Upper lobe of right lung (tissue), 1 donor: ENCODE measurements around the gene ZRANB3. TPM values are rescaled to one million over a fixed set of nuclear protein-coding genes. Genes with fewer than 3 reads are reported as not detected.
"Not testable (repeated sequence)": the region's sequence is repeated elsewhere in the genome, so short reads cannot be mapped to it uniquely, and the experiment has no call there.

Experiments used
- ATAC-seq: fragments of 200-7000 bp; cut with Tn5 transposase; one replicate; pipeline ENCODE4 v1.9.1; 2020; ENCODE audit warnings: mild to moderate bottlenecking, moderate library complexity
- DNase-seq: peaks from one replicate; pipeline ENCODE4 v3.0.0-alpha.2; 2020
- H3K27ac ChIP-seq: fragments of 200-600 bp; one replicate; pipeline ENCODE4 v1.8.0; 2022
- H3K27me3 ChIP-seq: fragments of 200-600 bp; one replicate; pipeline ENCODE4 v1.8.0; 2022; ENCODE audit warnings: mild to moderate bottlenecking
- H3K36me3 ChIP-seq: fragments of 200-600 bp; one replicate; pipeline ENCODE4 v1.8.0; 2022
- H3K4me1 ChIP-seq: fragments of 200-600 bp; one replicate; pipeline ENCODE4 v1.8.0; 2022
- H3K4me3 ChIP-seq: fragments of 200-600 bp; one replicate; pipeline ENCODE4 v1.8.0; 2022; ENCODE audit warnings: mild to moderate bottlenecking
- H3K9me3 ChIP-seq: fragments of 200-600 bp; one replicate; pipeline ENCODE4 v1.8.0; 2022
- intact Hi-C: fragments of 100-400 bp; cut with DNase I; formaldehyde crosslinking; loops from one replicate; pipeline ENCODE4 v1.11.0; 2022
- total RNA-seq: library from RNA; stranded (reverse); fragmentation: NEBNext Ultra II Directional; extraction: Animal tissue kit (Norgen Biotek cat#: 25700); gene quantifications from one replicate; pipeline ENCODE4 v1.2.1, GENCODE V29; 2021
- TF ChIP-seq, protein P1 (sequence below): fragments of 200-600 bp; IDR thresholded peaks from one replicate; pipeline ENCODE4 v1.8.0; 2022; ENCODE audit warnings: antibody characterized with exemption
- donor health status: DM: no; HTN: yes; CAD: no; lungs with severe emphysema.

ZRANB3 gene
- total RNA-seq, 1 donor from 2014 or later, result 4.1 TPM

DNA sequence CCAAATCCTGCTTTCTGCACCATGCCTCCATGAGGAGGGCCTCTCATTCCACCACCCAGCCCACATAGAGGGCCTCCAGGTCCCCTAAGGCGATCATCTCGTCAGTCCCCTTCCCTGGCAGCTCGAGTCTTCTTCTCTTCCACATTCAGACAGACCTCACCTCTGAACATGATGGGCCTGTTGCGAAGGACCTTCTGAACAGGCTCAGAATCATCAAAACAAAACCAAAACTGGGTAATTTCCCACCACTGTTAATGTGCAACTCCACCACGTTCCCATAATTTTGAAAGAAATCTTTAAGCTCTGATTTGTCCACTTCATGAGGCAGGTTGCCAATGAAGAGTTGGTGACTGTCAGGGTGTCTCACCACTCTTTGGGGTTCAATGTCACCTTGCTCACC lies 20.4 kb downstream of the ZRANB3 start:
- Histone ChIP-seq H3K9me3 (peaks cover 10% of the 10 kb centered on the region), H3K4me3 (no peak overlapping the region), H3K4me1 (no peaks in the 10 kb centered on the region), H3K27ac (no peak overlapping the region), H3K27me3 (no peaks in the 10 kb centered on the region), H3K36me3 (no peaks in the 10 kb centered on the region)
- intact Hi-C loops, result no loop called here
- TF ChIP-seq, protein P1, sequence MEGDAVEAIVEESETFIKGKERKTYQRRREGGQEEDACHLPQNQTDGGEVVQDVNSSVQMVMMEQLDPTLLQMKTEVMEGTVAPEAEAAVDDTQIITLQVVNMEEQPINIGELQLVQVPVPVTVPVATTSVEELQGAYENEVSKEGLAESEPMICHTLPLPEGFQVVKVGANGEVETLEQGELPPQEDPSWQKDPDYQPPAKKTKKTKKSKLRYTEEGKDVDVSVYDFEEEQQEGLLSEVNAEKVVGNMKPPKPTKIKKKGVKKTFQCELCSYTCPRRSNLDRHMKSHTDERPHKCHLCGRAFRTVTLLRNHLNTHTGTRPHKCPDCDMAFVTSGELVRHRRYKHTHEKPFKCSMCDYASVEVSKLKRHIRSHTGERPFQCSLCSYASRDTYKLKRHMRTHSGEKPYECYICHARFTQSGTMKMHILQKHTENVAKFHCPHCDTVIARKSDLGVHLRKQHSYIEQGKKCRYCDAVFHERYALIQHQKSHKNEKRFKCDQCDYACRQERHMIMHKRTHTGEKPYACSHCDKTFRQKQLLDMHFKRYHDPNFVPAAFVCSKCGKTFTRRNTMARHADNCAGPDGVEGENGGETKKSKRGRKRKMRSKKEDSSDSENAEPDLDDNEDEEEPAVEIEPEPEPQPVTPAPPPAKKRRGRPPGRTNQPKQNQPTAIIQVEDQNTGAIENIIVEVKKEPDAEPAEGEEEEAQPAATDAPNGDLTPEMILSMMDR, result no peak
- ATAC-seq (no peak), DNase-seq (no peak)

GRCh38 chr2:135504811-135505210 lies 26.2 kb downstream of the ZRANB3 start:
- ATAC-seq (no peak), DNase-seq (no peak)
- no peaks in the 10 kb centered on the region for H3K4me1 ChIP-seq
- H3K27me3 ChIP-seq, result no peaks in the 10 kb centered on the region
- H3K36me3 ChIP-seq, result no peaks in the 10 kb centered on the region
- H3K9me3 ChIP-seq, result no peaks in the 10 kb centered on the region
- H3K27ac ChIP-seq, result no peak overlapping the region
- TF ChIP-seq, protein P1, result no peak
- no peak overlapping the region for H3K4me3 ChIP-seq
- intact Hi-C loops, result no loop called here

GRCh38 chr2:135498588-135498987 lies 32.4 kb downstream of the ZRANB3 start:
- H3K36me3 ChIP-seq, H3K27ac ChIP-seq, H3K27me3 ChIP-seq, ATAC-seq, H3K9me3 ChIP-seq, H3K4me1 ChIP-seq, intact Hi-C loops, DNase-seq, H3K4me3 ChIP-seq: not testable (repeated sequence)

DNA sequence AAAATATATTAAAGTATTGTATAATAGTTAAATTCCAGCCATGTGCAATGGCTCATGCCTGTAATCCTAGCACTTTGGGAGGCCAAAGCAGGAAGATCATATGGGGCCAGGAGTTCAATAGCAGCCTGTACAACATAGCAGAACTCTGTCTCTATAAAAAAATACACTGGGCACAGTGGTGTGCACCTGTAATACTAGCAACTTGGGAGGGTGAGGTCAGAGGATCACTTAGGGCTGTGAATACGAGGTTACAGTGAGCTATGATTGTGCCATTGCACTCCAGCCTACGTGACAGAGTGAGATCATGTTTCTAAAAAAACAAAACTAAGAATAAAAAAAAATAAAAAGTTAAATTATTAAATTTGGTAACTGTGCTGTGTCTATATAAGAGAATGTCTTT lies 36.1 kb downstream of the ZRANB3 start:
- ATAC-seq, result no peak
- Histone ChIP-seq H3K27me3 (no peaks in the 10 kb centered on the region), H3K36me3 (no peaks in the 10 kb centered on the region), H3K4me1 (no peaks in the 10 kb centered on the region), H3K4me3 (no peak overlapping the region), H3K27ac (no peak overlapping the region), H3K9me3 (peaks cover 5% of the 10 kb centered on the region)
- intact Hi-C loops, result no loop called here
- DNase-seq, result no peak
- TF ChIP-seq, protein P1, result no peak

DNA sequence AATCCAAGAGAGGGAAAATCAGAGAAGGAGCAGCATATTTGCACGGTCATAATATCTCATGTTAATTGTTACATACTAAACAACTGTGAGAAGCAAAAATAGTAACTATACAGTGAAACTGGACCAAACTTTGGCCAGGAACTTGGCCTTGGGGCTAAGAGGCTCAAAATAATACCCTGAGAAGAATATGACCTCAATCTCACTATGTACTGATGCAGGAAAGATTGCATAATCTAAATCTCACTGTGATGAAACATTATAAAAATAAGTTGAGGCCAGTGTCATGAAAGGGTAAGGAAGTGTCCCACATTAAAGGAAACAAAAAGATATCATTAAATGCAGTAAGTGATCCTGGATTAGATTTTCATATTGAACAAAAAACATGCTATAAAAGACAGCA lies 36.5 kb downstream of the ZRANB3 start:
- TF ChIP-seq, protein P1, result no peak
- no peak for ATAC-seq
- Histone ChIP-seq H3K27me3 (no peaks in the 10 kb centered on the region), H3K36me3 (no peaks in the 10 kb centered on the region), H3K4me3 (no peak overlapping the region), H3K4me1 (no peaks in the 10 kb centered on the region), H3K9me3 (peaks cover 5% of the 10 kb centered on the region), H3K27ac (no peak overlapping the region)
- no peak for DNase-seq
- intact Hi-C loops, result no loop called here

DNA sequence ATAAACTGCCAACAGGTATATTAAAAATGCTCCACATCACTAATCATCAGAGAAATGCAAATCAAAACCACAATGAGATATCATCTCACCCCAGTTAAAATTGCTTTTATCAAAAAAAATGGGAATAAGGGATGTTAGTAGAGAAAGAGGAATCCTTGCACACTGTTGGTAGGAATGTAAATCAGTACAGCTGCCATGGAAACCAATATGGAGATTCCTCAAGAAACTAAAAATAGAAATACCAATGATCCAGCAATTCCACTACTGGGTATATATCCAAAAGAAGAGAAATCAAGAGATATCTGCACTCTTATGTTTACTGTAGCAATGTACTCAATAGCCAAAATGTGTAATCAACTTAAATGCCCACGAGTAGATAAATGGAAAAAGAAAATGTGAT lies 40.6 kb downstream of the ZRANB3 start:
- Histone ChIP-seq H3K4me1 (no peaks in the 10 kb centered on the region), H3K27me3 (no peaks in the 10 kb centered on the region), H3K36me3 (no peaks in the 10 kb centered on the region), H3K9me3 (no peaks in the 10 kb centered on the region), H3K4me3 (no peak overlapping the region), H3K27ac (no peak overlapping the region)
- intact Hi-C loops, result no loop called here
- ATAC-seq, result no peak
- TF ChIP-seq, protein P1, result no peak
- DNase-seq, result no peak
